ENCODE measurements around the gene TPD52L2.

TPD52L2 gene

DNA sequence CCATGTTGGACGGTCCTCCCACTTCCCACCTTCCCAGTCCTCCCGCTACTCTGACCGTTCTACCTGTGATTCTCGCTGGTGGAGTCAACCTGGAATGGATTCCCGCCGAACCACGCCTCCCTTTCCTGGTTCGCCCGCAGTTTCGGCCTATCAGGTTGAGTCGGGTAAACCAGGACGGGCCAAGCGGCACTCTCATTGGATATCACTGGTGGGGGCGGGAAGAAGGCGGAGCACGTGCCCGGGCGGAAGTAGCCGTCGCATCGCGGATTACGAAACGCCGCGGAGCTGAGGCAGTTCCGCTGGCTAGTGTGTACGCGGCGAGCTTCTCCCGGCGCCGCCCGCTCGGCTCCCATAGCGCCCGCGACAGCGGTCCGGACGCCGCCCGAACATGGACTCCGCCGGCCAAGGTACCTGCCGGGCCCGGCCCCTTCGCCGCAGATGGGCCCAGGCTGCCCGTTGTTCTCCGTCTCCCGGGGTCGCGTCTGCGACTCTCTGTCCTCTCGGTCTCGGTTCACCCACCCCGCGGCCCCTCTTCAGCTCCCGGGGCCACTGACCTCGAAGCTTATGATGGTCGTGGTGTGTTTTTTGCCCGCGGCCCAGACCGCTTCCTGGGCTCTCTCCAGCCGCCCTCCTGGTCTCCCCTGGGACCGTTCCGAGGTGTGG, at the start of gene TPD52L2:
TSS of gene TPD52L2 (plus strand) at position 293 of the 663 bp plus-strand sequence. CDS start at position 389, 96 bp downstream.
- no CpG with 5 or more reads among the region's 68 CpGs for WGBS (ENCODE audit: insufficient coverage, insufficient read length)
- no peak within 1 kb of the TSS for H3K27ac ChIP-seq (ENCODE audit: low read length)

DNA sequence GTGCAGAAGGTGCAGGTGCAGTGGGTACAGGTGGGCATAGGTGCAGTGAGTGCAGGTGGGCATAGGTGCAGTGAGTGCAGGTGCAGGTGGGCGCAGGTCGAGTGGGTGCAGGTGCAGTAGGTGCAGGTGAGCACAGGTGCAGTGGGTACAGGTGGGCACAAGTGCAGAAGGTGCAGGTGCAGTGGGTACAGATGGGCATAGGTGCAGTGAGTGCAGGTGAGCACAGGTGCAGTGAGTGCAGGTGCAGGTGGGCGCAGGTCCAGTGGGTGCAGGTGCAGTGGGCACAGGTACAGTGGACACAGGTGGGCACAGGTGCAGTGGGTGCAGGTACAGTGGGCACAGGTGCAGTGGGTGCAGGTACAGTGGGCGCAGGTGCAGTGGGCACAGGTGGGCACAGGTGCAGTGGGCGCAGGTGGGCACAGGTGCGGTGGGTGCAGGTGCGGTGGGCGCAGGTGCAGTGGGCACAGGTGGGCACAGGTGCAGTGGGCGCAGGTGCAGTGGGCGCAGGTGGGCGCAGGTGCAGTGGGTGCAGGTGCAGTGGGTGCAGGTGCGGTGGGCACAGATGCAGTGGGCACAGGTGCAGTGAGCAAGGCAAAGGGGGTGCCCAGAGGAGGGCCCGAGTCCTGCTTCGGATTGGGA, 49.3 kb upstream of the TPD52L2 start:
- no peaks in the 10 kb centered on the region for H3K9me3 ChIP-seq (ENCODE audit: control insufficient read depth, insufficient read depth, low read length)

More for the DNA sequence above, at the start of gene TPD52L2:
- peak within 1 kb of the TSS; percentile 74 for H3K4me3 ChIP-seq (ENCODE audit: low read length)
- peaks cover 19% of the 10 kb centered on the region for H3K36me3 ChIP-seq (ENCODE audit: control insufficient read depth, insufficient read depth, low read length)
- no peaks in the 10 kb centered on the region for H3K27me3 ChIP-seq (ENCODE audit: control insufficient read depth, insufficient read depth, low read length)
- peak; percentile 100 for DNase-seq (ENCODE audit: low read depth, low spot score)
- peaks cover 4% of the 10 kb centered on the region for H3K4me1 ChIP-seq (ENCODE audit: control insufficient read depth, insufficient read depth, low read length)
- H3K9me3 ChIP-seq (ENCODE audit: control insufficient read depth, insufficient read depth, low read length): no peaks in the 10 kb centered on the region

DNA sequence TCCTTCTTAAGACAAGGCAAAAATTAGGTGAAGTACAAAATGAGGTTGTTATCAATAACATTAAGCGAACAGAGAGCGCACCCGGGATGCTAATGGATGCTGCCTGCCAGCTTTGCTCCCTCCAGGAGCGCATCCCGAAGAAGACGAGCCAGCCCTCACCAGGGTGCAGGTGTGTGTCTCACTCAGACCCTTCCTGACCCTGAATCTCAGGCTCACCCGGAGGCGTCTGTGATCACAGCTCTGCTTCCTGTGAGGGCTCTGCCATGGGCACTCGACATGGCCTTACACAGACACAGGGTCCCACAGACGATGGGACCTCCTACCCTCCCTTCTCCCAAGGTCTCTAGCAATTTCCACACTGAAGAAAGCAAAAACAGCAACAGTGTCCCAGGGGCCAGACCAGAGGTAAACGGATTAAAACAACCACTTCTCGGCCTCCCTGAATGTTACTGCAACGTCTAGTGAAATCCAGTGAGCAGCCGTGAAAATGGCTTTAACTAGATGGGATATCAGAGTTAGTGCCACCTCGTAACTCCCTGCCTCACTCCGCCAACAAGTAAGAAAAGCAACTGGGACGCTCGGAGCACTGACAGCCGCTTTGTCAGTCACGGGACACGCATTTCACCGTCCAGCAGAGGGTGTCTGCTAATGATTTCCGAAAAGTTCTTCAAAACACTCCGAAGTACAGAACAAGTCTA, 45.7 kb upstream of the TPD52L2 start:
- H3K4me1 ChIP-seq (ENCODE audit: control insufficient read depth, insufficient read depth, low read length): no peaks in the 10 kb centered on the region
- DNase-seq (ENCODE audit: low read depth, low spot score): no peak
- no peak overlapping the region for H3K4me3 ChIP-seq (ENCODE audit: low read length)
- H3K9me3 ChIP-seq (ENCODE audit: control insufficient read depth, insufficient read depth, low read length): no peaks in the 10 kb centered on the region
- H3K27me3 ChIP-seq (ENCODE audit: control insufficient read depth, insufficient read depth, low read length): no peaks in the 10 kb centered on the region
- H3K27ac ChIP-seq (ENCODE audit: low read length): no peak overlapping the region
- no peaks in the 10 kb centered on the region; the same call in 1 of the 2 replicates for H3K36me3 ChIP-seq (ENCODE audit: control insufficient read depth, insufficient read depth, low read length)
- no CpG with 5 or more reads among the region's 24 CpGs for WGBS (ENCODE audit: insufficient coverage, insufficient read length)

More for the DNA sequence above, 49.3 kb upstream of the TPD52L2 start:
- Histone ChIP-seq H3K4me3 (ENCODE audit: low read length) (no peak overlapping the region), H3K27ac (ENCODE audit: low read length) (no peak overlapping the region), H3K36me3 (ENCODE audit: control insufficient read depth, insufficient read depth, low read length) (no peaks in the 10 kb centered on the region), H3K27me3 (ENCODE audit: control insufficient read depth, insufficient read depth, low read length) (no peaks in the 10 kb centered on the region), H3K4me1 (ENCODE audit: control insufficient read depth, insufficient read depth, low read length) (no peaks in the 10 kb centered on the region)
- WGBS (ENCODE audit: insufficient coverage, insufficient read length): no CpG with 5 or more reads among the region's 14 CpGs
- DNase-seq (ENCODE audit: low read depth, low spot score): no peak

- WGBS (ENCODE audit: insufficient coverage, insufficient read length): no CpG with 5 or more reads among the region's 8 CpGs
- Histone ChIP-seq H3K36me3 (ENCODE audit: control insufficient read depth, insufficient read depth, low read length) (no peaks in the 10 kb centered on the region; the same call in 1 of the 2 replicates), H3K4me1 (ENCODE audit: control insufficient read depth, insufficient read depth, low read length) (no peaks in the 10 kb centered on the region), H3K4me3 (ENCODE audit: low read length) (no peak overlapping the region), H3K9me3 (ENCODE audit: control insufficient read depth, insufficient read depth, low read length) (no peaks in the 10 kb centered on the region), H3K27ac (ENCODE audit: low read length) (no peak overlapping the region), H3K27me3 (ENCODE audit: control insufficient read depth, insufficient read depth, low read length) (no peaks in the 10 kb centered on the region)
- DNase-seq (ENCODE audit: low read depth, low spot score): no peak
These were observed 43.3 kb upstream of the TPD52L2 start for GRCh38 chr20:63821811-63822210.

- Histone ChIP-seq H3K27ac (ENCODE audit: low read length) (no peak overlapping the region), H3K4me3 (ENCODE audit: low read length) (no peak overlapping the region)
- no CpG with 5 or more reads among the region's 15 CpGs for WGBS (ENCODE audit: insufficient coverage, insufficient read length)
These were observed 42.8 kb upstream of the TPD52L2 start for GRCh38 chr20:63822276-63822696.

DNA sequence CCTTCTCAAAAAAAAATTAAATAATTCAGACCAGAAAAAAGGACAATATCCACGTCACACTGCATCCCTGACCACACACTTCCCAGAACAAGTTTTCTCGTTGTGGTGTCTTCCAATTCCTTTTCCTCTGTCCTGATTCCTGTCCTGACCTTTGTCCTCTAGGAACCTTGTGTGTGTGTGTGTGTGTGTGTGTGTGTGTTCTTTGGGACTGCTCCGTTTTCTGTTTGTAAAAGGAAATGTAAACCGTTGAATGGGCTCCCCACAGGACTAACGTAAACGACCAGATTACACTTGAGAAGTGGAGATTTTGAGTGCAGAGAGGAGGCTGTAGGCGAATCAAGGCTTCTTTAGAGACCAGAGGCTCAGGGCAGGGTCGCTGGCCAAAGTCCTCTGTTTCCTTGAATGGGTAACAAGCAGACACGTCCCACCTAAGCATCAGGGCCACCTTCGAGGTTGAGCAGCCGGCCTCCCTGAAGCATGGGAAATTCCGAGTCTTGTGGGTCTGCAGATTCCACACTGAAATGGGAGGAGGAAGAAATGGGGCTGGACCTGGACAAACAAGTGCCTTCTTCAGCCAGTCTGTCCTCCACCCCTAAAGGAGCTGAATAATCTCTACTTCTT, 41.3 kb upstream of the TPD52L2 start:
- H3K9me3 ChIP-seq (ENCODE audit: control insufficient read depth, insufficient read depth, low read length): no peaks in the 10 kb centered on the region
- DNase-seq (ENCODE audit: low read depth, low spot score): no peak
- H3K36me3 ChIP-seq (ENCODE audit: control insufficient read depth, insufficient read depth, low read length): no peaks in the 10 kb centered on the region; the same call in 1 of the 2 replicates
- WGBS (ENCODE audit: insufficient coverage, insufficient read length): no CpG with 5 or more reads among the region's 12 CpGs
- no peak overlapping the region for H3K27ac ChIP-seq (ENCODE audit: low read length)
- H3K4me3 ChIP-seq (ENCODE audit: low read length): no peak overlapping the region
- no peaks in the 10 kb centered on the region for H3K4me1 ChIP-seq (ENCODE audit: control insufficient read depth, insufficient read depth, low read length)
- H3K27me3 ChIP-seq (ENCODE audit: control insufficient read depth, insufficient read depth, low read length): no peaks in the 10 kb centered on the region

More at GRCh38 chr20:63822276-63822696, 42.8 kb upstream of the TPD52L2 start:
- H3K27me3 ChIP-seq (ENCODE audit: control insufficient read depth, insufficient read depth, low read length): no peaks in the 10 kb centered on the region
- no peak for DNase-seq (ENCODE audit: low read depth, low spot score)
- no peaks in the 10 kb centered on the region for H3K4me1 ChIP-seq (ENCODE audit: control insufficient read depth, insufficient read depth, low read length)
- H3K36me3 ChIP-seq (ENCODE audit: control insufficient read depth, insufficient read depth, low read length): no peaks in the 10 kb centered on the region; the same call in 1 of the 2 replicates
- H3K9me3 ChIP-seq (ENCODE audit: control insufficient read depth, insufficient read depth, low read length): no peaks in the 10 kb centered on the region

DNA sequence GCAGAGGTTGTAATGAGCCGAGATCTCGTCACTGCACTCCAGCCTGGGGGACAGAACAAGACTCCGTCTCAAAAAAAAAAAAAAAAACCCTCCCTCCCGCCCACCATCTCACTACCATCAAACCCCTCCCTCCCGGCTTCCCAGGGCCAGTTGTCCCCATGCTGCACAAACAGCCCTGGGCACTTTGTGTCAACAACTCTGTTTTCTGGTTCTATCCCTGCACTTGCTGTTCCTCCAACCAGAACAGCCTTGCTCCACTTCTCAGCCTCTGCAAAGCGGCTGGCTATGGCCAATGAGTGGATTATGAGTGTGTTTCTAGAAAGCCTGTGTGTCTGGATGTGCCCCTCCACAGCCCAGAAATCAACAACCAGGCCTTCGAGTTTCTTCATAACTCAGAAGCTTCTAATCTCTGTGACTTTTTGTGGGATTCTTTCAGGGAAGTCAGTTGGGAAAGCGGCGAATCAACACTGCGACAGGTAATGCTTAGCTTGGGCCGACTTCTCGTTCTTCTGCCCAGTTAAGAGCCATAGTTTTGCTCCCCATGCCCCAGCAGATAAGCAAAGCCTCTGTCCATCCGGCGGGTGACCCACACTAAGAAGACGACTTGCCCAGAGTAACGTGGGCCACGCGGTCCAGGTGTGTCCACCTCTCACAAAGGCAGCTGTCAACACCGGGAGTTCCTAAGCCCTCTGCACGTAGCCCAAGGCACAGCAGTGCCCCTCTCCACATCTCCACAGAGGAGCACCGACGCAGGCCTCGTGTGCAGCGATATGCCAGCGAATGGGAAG, 39.5 kb upstream of the TPD52L2 start:
- no peak for DNase-seq (ENCODE audit: low read depth, low spot score)
- no CpG with 5 or more reads among the region's 25 CpGs for WGBS (ENCODE audit: insufficient coverage, insufficient read length)

DNA sequence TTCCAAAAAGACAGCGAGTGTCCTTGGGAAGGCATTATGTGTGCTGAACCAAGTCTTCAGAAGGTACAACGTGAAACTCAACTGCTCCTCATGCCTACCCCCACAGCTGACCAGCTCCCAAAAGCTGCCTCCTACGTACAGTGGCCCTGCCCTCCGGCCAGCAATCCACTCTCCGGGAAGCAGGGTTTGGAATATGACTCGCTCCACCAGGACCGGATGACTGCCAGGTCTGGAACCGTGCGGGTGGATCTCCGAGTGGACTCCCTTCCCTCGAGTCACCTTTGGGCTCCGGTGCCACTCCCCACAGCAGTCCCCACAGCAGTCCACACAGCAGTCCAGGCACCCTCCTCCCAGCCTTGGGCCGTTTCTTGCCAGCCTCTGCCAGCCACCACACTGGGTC, 38.3 kb upstream of the TPD52L2 start:
- no peaks in the 10 kb centered on the region for H3K9me3 ChIP-seq (ENCODE audit: control insufficient read depth, insufficient read depth, low read length)
- DNase-seq (ENCODE audit: low read depth, low spot score): no peak
- no peaks in the 10 kb centered on the region; the same call in 1 of the 2 replicates for H3K36me3 ChIP-seq (ENCODE audit: control insufficient read depth, insufficient read depth, low read length)
- no peak overlapping the region for H3K27ac ChIP-seq (ENCODE audit: low read length)
- no peak overlapping the region for H3K4me3 ChIP-seq (ENCODE audit: low read length)
- no peaks in the 10 kb centered on the region for H3K4me1 ChIP-seq (ENCODE audit: control insufficient read depth, insufficient read depth, low read length)
- no CpG with 5 or more reads among the region's 13 CpGs for WGBS (ENCODE audit: insufficient coverage, insufficient read length)
- H3K27me3 ChIP-seq (ENCODE audit: control insufficient read depth, insufficient read depth, low read length): peaks cover 3% of the 10 kb centered on the region; the same call in 1 of the 2 replicates

More for the DNA sequence above, 39.5 kb upstream of the TPD52L2 start:
- Histone ChIP-seq H3K4me1 (ENCODE audit: control insufficient read depth, insufficient read depth, low read length) (no peaks in the 10 kb centered on the region), H3K27ac (ENCODE audit: low read length) (no peak overlapping the region), H3K27me3 (ENCODE audit: control insufficient read depth, insufficient read depth, low read length) (peaks cover 3% of the 10 kb centered on the region; the same call in 1 of the 2 replicates), H3K4me3 (ENCODE audit: low read length) (no peak overlapping the region), H3K36me3 (ENCODE audit: control insufficient read depth, insufficient read depth, low read length) (no peaks in the 10 kb centered on the region; the same call in 1 of the 2 replicates), H3K9me3 (ENCODE audit: control insufficient read depth, insufficient read depth, low read length) (no peaks in the 10 kb centered on the region)

- 0 out of 2 replicates have a peak, but pooled peaks cover 1% of the 10 kb centered on the region for H3K4me1 ChIP-seq (ENCODE audit: control insufficient read depth, insufficient read depth, low read length)
- no peaks in the 10 kb centered on the region for H3K9me3 ChIP-seq (ENCODE audit: control insufficient read depth, insufficient read depth, low read length)
- no peaks in the 10 kb centered on the region; the same call in 1 of the 2 replicates for H3K36me3 ChIP-seq (ENCODE audit: control insufficient read depth, insufficient read depth, low read length)
- no peak for DNase-seq (ENCODE audit: low read depth, low spot score)
- no peak overlapping the region for H3K27ac ChIP-seq (ENCODE audit: low read length)
- H3K4me3 ChIP-seq (ENCODE audit: low read length): no peak overlapping the region; the same call in 1 of the 2 replicates
- H3K27me3 ChIP-seq (ENCODE audit: control insufficient read depth, insufficient read depth, low read length): peaks cover 5% of the 10 kb centered on the region; the same call in 1 of the 2 replicates
- no CpG with 5 or more reads among the region's 8 CpGs for WGBS (ENCODE audit: insufficient coverage, insufficient read length)
These were observed 36.9 kb upstream of the TPD52L2 start for GRCh38 chr20:63828124-63828523.

Measured in iPS DF 6.9 (cell line).